Activated CD8-positive, alpha-beta memory T cell treated with anti-CD3 and anti-CD28 coated beads for 1 hour (primary cell): ENCODE results near the gene CES3.
"Not testable (repeated sequence)": the region's sequence is repeated elsewhere in the genome, so short reads cannot be mapped to it uniquely, and the experiment has no call there.

Source experiments
- DNase-seq, 2 donors: peaks; one replicate each; pipeline ENCODE4 v3.0.0-alpha.2; 2020; ENCODE audit warnings: low read depth in 1 of 2; ENCODE audit errors: extremely low read depth in 1 of 2

Gene CES3

DNA sequence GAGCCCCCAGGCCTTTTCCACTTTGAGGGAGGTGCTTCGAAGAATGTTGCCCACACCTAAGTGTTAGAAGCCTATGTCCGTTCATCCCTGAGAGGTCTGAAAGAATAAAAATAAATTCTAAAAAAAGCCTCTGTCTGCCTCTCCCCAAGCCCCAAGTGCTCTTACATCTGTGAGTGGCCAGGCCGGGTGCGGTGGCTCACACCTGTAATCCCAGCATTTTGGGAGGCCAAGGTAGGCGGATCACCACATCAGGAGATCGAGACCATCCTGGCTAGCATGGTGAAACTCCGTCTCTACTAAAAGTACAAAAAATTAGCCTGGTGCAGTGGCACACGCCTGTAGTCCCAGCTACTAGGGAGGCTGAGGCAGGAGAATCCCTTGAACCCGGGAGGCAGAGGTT is 16.1 kb upstream of the CES3 start:
- DNase-seq, result not testable (repeated sequence)

DNA sequence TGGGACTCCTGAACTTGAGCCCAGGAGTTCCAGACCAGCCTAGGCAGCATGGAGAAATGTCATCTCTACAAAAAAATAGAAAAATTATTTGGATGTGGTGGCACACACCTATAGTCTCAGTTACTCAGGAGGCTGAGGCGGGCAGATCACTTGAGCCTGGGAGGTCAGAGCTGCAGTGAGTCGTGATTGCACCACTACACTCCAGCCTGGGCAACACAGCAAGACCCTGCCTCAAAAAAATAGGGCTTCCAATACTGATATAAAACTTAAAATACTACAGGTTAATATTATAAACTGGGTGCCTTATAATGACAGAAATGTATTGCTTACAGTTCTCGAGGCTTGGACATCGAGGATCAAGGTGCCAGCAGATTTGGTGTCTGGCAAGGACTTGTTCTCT is 15.1 kb upstream of the CES3 start:
- DNase-seq, result no peak

DNA sequence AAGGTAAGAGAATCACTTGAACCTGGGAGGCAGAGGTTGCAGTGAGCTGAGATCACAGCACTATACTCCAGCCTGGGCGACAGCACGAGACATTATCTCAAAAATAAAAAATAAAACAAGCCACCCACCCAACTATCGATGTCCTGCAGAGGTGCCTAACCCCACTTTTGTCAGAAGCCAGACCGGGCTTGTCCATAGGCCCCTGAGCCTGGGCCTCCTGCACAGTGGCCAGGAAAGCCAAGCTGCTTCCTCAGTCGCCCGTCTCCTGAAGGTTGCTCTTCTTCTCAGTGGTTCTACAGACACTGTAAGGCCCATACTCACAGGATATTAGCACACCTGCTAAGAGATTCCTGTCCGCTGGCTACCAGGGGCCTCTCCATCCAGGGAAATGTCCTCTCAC is 14.5 kb upstream of the CES3 start:
- no peak for DNase-seq

DNA sequence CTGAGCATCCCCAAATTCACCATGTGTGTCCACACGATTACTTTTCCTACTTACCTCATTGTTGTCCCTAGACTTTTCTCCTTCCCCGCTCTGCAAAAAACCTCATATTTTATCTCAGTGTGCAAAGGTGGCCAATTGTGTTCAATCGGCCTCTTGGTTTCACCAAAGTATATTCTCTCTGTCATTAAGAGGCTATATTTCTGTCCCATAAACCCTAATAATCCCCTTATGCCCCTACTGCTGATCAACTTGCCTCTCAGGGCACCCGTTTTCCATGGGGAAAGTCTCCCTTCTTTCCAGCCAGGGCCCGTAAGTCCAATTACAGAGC is 14.1 kb upstream of the CES3 start:
- no peak for DNase-seq

DNA sequence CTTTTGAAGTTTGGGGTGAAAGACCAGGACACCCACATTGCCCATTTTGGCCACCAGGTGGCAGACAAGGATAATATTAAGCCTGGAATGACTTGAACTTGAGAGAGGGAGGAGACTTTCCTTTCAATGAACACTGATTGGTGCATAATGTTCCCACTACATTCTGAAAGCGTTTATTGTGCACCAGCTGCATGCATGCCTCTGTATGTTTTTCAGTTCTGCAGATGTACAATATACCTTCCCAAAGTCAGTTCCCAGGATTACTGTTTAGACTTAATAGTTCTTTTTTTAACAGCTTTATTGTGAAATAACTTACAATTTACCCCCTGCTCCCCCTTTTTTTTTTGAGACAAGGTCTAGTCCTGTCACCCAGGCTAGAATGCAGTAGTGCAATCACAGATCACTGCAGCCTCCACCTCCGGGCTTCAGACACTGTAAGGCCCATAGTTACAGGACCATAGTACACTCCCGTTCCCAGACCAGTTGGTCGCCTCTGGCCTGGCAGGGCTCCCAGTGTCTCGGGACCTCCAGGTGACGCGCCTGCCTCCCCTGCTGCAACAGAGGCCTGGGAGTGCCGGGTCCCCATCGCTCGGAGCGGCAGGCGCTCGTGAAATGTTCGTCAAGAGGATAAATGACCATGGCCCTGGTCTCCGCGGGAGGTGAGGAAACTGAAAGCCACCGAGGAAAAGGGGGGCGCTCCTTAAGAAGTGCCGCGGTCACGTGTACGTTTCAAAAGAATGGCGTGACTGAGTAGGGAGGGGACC is 13.6 kb upstream of the CES3 start:
- peak; percentile 62 to 70 for DNase-seq

DNA sequence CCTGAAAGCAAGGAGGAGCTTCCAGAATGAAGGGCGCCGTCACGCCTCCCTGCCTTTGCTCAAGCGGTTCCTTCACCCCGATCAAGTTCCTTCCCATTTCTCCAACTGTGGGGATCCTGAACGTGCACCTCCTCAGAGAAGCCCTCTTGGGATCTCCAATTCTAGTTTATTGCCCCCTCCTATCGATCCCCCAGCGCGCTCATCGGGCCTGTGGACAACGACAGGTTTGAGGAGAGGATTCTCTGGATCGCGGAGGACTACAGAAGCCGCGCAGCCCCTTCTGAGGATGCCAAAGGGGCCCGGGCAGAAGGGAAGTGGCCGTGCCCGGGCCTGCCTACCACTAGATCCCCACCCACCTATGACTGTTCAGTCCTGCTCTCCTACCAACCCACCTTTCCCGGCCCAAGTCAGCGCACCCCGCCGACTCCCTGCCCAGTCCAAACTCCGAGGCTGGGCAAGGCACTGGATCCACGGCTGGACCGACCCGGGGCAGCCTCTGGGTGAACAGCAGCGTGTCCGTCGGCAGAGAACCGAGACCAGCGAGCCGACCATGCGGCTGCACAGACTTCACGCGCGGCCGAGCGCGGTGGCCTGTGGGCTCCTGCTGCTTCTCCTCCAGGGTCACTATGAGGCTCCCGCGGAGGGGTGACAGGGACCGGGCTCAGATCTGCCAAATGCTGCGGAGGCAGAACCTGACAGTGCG is 12.8 kb upstream of the CES3 start:
- DNase-seq, result no peak

DNA sequence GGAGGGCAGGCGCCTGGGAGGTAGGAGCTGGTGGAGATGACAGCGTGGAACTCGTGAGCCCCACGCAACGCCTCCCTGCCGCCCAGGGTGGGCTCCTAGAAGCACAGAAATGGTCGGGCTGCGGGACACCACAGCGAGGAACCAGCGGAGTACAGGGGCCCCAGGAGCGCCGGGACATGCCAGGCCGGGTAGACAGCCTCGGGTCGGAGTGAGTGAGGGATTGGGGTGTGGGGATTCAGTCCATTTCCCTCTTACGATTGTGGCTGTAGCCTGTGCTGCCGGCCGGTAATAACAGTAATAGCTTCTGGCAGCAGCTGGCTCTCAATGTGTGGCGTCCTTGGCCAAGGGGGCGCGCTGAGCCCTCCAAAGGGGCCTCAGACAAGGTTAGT is 12.2 kb upstream of the CES3 start:
- no peak for DNase-seq

DNA sequence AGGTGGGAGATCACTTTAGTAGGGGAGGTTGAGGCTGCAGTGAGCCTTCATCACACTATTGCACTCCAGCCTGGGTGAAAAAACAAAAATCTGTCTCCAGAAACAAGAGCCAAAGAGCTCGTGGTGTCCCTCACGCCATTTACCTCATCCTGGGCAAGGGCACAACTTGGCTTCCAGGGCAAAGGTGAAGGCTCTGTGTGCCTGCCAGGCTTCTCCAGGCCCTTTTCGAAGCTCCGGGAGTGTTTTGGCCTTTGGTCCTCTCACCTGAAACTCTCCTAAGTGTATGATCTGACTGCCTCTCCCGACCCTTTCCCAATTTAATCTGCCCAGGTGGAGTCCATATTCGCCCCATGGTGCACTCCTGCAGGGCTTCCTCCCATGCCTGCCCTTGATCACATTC is 11.6 kb upstream of the CES3 start:
- no peak for DNase-seq

DNA sequence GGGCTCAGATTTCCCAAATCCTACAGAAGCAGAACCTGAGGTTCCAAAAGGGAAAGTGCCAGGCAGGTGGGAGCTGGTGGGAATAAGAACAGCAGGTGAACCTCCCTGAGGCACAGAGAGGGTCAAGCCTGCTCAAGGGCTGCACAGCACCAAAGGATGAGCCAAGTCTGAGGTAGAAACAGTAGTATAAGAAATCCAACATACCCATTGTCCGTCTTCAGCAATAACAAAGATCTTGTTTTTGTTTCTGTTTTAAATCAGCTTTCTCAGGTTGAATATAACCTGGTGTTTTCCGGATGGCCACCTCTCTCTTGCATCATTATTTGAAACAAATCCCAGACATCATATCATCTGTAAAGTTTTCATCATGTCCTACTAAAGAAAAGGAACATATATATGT is 10.6 kb upstream of the CES3 start:
- no peak for DNase-seq

DNA sequence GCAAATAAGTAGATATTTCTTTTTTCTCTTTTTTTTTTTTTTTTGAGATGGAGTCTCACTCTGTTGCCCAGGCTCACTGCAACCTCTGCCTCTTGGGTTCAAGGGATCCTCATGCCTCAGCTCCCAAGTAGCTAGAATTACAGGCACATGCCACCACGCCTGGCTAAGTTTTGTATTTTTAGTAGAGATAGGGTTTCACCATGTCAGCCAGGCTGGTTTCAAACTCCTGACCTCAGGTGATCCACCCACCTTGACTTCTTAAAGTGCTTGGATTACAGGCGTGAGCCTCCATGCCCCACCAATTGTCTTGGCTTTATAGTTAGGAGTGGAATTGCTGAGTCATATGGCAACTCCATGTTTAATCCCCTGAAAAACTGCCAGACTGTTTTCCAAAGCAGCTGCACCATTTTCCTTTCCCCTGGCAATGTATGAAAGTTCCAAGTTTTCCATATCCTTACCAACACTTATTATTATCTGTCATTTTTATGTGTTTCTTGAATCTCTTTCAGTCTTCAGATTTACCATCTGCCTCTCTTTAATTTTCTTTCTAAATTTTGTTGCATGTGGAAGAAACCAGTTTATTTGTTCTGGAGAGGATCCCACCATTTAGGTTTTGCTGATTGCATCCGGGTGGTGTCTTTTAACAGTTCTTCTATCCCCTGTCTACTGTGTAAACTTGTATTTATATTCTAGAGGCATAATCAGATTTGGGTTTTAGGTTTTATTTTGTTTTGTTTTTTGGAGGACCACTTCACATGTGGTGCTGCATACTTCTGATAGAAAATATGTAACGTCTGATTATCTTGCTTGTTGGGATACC is 9.9 kb upstream of the CES3 start:
- no peak for DNase-seq

DNA sequence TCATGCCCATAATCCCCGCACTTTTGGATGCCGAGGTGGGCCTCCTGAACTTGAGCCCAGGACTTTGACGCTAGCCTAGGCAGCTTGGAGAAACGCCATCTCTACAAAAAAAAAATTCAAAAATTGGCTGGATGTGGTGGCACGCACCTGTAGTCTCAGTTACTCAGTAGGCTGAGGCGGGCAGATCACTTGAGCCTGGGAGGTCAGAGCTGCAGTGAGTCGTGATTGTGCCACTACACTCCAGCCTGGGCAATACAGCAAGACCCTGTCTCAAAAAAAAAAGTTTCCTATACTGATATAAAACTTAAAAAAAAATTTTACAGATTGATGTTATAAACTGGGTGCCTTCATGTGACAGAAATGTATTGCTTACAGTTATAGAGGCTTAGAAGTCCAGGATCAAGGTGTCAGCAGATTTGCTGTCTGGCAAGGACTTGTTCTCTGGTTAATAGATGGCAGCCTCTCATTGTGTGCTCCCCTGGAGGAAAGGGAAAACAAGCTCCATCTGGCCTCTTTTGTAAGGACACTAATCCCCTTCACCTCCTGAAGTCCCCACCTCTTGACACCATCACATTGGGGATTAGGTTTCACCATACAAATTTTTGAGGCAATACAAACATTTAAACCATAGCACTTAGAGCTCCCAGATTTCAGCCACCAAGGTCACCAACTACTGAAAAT is 8.5 kb upstream of the CES3 start:
- DNase-seq, result no peak

DNA sequence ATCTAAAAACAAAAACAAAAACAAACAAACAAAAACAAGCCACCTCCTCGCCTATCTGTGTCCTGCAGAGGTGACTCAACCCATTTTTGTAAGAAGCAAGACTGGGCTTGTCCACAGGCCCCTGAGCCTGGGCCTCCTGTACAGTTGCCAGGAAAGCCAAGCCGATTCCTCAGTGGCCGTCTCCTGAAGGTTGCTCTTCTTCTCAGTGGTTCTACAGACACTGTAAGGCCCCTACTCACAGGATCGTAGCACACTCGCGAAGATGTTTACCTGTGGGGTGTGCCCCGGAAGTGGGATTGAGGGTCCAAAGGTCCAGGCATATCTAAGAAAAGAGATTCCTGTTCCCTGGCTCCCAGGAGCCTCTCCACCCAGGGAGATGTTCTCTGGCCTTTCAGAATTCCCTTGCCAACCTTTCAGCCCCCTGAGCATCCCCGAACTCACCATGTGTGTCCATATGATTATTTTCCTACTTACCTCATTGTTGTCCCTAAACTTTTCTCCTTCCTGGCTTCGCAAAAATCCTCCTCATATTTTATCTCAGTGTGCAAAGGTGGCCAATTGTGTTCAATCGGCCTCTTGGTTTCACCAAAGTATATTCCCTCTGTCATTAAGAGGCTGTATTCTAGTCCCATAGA is 7.5 kb upstream of the CES3 start:
- no peak for DNase-seq

DNA sequence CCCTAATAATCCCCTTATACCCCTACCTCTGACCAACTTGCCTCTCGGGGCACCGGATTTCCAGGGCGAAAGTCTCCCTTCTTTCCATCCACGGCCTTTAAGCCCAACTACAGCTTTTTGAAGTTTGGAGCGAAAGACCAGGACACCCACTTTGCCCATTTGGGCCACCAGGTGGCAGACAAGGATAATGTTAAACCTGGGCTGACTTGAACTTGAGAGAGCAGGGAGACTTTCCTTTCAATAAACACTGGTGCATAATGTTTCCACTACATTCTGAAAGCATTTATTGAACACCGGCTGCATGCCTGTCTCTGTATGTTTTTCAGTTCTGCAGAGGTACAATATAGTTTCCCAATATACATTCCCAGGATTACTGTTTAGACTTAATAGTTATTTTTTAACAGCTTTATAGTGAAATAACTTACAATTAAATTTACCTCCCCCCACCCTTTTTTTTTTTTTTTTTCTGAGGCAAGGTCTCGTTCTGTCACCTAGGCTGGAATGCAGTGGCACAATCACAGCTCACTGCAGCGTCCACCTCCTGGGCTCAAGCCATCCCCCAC is 6.9 kb upstream of the CES3 start:
- DNase-seq, result peak; percentile 34 to 57

DNA sequence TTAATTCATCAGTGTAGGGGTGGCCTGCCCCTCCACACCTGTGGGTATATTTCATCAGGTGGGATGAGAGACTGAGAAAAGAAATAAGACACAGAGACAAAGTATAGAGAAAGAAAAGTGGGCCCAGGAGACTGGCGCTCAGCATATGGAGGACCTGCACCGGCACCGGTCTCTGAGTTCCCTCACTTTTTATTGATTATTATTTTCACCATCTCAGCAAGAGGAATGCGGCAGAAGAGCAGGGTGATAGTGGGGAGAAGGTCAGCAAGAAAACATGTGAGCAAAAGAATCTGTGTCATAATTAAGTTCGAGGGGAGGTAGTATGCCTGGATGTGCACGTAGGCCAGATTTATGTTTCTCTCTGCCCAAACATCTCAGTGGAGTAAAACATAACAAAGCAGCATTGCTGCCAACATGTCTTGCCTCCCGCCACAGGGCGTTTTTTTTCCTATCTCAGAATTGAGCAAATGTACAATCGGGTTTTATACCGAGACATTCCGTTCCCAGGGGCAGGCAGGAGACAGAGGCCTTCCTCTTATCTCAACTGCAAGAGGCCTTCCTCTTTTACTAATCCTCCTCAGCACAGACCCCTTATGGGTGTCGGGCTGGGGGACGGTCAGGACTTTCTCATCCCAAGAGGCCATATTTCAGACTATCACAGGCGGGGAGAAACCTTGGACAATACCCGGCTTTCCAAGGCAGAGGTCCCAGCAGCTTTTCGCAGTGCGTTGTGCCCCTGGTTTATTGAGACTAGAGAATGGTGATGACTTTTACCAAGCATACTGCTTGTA is 5.5 kb upstream of the CES3 start:
- not testable (repeated sequence) for DNase-seq

DNA sequence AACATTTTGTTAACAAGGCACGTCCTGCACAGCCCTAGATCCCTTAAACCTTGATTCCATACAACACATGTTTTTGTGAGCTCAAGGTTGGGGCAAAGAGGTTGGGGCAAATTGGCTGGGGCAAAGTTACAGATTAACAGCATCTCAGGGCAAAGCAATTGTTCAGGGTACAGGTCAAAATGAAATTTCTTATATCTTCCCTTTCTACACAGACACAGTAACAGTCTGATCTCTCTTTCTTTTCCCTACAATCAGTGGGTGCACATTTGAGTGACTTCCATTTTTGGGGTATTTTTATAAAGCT is 5.0 kb upstream of the CES3 start:
- not testable (repeated sequence) for DNase-seq

DNA sequence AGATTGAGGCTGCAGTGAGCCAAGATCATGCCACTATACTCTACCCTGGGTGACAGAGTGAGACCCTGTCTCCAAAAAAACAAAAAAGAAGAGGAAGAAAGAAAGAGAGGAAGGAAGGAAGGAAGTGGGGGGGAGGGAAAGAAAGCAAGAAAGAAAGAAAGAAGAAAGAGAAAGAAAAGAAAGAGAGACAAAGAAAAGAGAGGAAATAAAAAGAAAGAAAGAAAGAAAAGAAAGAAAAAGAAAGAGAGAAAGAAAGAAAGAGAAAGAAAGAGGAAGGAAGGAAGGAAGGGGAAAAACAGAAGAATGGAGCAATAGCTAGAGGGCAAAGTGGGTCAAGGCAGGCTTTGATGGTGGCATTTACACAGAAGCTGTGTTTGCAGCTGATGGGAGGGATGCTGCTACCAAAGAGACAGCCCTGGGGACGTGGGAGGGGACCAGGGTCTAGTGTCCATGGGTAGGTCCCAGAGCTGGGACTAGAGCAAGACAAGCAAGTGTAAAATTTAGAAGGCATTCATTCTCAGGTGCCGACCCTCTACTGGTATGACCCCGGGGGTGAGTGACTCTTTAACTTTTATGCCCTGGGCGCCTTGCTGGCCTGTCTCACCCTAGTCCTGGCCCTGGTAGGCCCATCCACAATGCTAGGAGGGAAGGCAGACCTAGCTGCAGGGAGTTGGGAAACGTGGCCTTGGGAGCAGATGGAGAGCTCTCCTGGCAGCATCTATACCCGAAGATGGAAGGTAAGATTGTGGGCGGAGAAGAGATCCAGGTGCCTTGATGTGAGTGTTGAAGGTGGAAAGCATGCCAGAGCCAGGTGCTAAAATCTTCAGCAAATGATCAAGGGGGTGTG is 2.0 kb upstream of the CES3 start:
- DNase-seq, result no peak

DNA sequence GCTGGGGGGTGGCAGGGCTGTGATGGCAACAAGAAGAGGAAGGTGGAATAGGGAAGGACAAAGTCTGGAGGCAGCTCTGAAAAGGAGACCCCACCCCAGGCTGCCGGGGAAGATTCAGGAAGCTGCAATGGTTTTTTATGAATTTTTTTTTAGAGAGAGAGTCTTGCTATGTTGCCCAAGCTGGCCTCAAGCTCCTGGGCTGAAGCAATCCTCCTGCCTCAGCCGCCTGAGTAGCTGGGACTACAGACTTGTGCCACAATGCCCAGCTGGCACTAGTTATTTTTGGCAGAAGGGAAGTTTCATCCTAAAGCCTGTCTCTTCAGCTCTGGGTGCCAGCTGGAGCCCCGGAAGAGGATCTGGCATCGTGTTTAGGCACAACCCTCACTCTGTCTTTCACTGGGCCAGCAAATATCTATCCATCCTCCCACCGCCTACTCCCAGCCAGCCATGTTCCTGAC is 1.3 kb upstream of the CES3 start:
- DNase-seq, result no peak

DNA sequence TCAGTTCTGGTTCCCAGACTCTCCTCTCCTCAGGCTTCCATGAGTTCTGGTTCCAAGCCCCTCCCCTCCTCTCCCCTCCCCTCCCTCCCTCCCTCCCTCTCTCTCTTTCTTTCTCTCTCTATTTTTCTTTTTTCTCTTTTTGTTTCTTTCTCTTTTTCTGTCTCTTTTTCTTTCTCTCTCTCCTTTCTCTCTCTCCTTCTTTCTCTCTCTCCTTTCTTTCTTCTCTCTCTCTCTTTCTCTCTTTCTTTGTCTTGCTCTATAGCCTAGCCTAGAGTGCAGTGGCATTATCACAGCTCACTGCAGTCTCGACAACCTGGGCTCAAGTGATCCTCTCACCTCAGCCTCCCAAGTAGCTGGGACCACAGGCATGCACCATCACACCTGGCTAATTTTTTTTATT is 796 bp upstream of the CES3 start:
- DNase-seq, result no peak

DNA sequence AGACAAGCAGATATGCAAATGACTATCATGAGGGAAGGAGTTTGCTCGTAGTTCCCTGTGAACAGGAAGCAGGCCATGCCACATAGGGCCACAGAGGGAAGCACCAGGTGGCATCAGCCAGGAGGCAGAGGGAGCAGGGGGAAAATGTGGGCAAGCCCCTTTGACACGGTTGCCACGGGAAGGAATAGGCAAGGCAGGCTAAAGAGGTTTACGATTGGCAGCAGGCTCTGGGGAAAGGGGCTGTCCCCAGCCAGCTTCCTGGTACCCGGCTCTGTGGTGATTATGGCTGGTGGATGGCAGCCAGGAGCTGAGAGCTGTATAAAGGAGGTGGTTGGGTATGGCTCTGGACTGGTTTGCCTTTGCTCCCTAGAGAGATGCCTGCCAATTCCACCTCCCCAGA is 848 bp downstream of the CES3 start:
- no peak for DNase-seq
